A673 (cell line): ENCODE data around the gene TASOR2. TPM values are rescaled to one million over a fixed set of nuclear protein-coding genes. Genes with fewer than 3 reads are reported as not detected.

Experiments
- BruUV-seq: library from RNA; stranded (reverse); fragments of 400-500 nt; replicated peaks from 2 replicates; lab custom pipeline; 2021; lab: Mats Ljungman, UMichigan
- CTCF ChIA-PET: fragments of 300-600 bp; sonication (Branson Sonifier 250); formaldehyde crosslinking; loops from one replicate; lab custom pipeline; 2022; ENCODE audit warnings: antibody characterized with exemption; lab: Charles Lee
- POLR2A ChIA-PET: fragments of 300-600 bp; sonication (Branson Sonifier 250); formaldehyde crosslinking; loops from one replicate; lab custom pipeline; 2022; ENCODE audit warnings: antibody characterized with exemption; ENCODE audit not compliant: low non-redundant PET; lab: Charles Lee
- DNase-seq: peaks from one replicate; pipeline ENCODE4 v3.0.0-alpha.2; 2015; ENCODE audit warnings: low spot score
- H3K27ac ChIP-seq: fragments of 200-600 bp; sonication (generic); 2 replicates; pipeline ENCODE4 v1.5.1; 2016; ENCODE audit warnings: mixed run types, low read depth, mild to moderate bottlenecking, mixed read lengths, antibody characterized with exemption, low read length; ENCODE audit not compliant: poor library complexity, severe bottlenecking
- H3K27me3 ChIP-seq: fragments of 200-600 bp; sonication (generic); replicated peaks from 2 replicates; pipeline ENCODE4 v1.6.1; 2017; ENCODE audit warnings: mixed run types, low read depth, mild to moderate bottlenecking, mixed read lengths, antibody characterized with exemption, low read length; ENCODE audit not compliant: insufficient read depth, poor library complexity
- H3K36me3 ChIP-seq: fragments of 200-600 bp; sonication (generic); 2 replicates; pipeline ENCODE4 v1.6.1; 2016; ENCODE audit warnings: mixed run types, mild to moderate bottlenecking, mixed read lengths, antibody characterized with exemption, low read length; ENCODE audit not compliant: insufficient read depth, poor library complexity, severe bottlenecking
- H3K4me1 ChIP-seq: fragments of 200-600 bp; sonication (generic); 2 replicates; pipeline ENCODE4 v1.6.1; 2017; ENCODE audit warnings: mixed run types, mild to moderate bottlenecking, mixed read lengths, antibody characterized with exemption, low read length; ENCODE audit not compliant: insufficient read depth, poor library complexity, severe bottlenecking
- H3K4me3 ChIP-seq: fragments of 200-600 bp; sonication (generic); 2 replicates; pipeline ENCODE4 v1.5.1; 2016; ENCODE audit warnings: low read depth, mixed run types, mild to moderate bottlenecking, mixed read lengths, low read length; ENCODE audit not compliant: poor library complexity, severe bottlenecking
- H3K9me3 ChIP-seq: fragments of 200-600 bp; sonication (generic); 2 replicates; pipeline ENCODE4 v1.6.1; 2016; ENCODE audit warnings: mixed run types, low read depth, mild to moderate bottlenecking, mixed read lengths, antibody characterized with exemption, low read length; ENCODE audit not compliant: poor library complexity, severe bottlenecking
- CTCF ChIP-seq: fragments of 300-800, 200-600 bp; sonication (generic); conservative IDR thresholded peaks from 2 replicates; pipeline ENCODE4 v1.5.1; 2017; ENCODE audit warnings: low read depth, mild to moderate bottlenecking, antibody characterized with exemption, low read length, moderate library complexity, mixed read lengths
- EZH2 ChIP-seq: fragments of 200-600 bp; sonication (generic); IDR thresholded peaks from 2 replicates; pipeline ENCODE4 v1.6.1; 2017; ENCODE audit warnings: borderline replicate concordance, low read depth, mild to moderate bottlenecking, mixed read lengths, antibody characterized with exemption, low read length; ENCODE audit not compliant: poor library complexity, severe bottlenecking
- intact Hi-C: fragments of 100-400 bp; cut with micrococcal nuclease; formaldehyde crosslinking; loops from one replicate; pipeline ENCODE4 v1.10.0; 2022; ENCODE audit not compliant: unreplicated experiment
- total RNA-seq: library from RNA; stranded (reverse); gene quantifications from 2 replicates; pipeline ENCODE4 v1.2.3, GENCODE V29; 2021

The TASOR2 gene
- total RNA-seq, 1 experiment from 2014 or later, result 94.5 TPM

DNA sequence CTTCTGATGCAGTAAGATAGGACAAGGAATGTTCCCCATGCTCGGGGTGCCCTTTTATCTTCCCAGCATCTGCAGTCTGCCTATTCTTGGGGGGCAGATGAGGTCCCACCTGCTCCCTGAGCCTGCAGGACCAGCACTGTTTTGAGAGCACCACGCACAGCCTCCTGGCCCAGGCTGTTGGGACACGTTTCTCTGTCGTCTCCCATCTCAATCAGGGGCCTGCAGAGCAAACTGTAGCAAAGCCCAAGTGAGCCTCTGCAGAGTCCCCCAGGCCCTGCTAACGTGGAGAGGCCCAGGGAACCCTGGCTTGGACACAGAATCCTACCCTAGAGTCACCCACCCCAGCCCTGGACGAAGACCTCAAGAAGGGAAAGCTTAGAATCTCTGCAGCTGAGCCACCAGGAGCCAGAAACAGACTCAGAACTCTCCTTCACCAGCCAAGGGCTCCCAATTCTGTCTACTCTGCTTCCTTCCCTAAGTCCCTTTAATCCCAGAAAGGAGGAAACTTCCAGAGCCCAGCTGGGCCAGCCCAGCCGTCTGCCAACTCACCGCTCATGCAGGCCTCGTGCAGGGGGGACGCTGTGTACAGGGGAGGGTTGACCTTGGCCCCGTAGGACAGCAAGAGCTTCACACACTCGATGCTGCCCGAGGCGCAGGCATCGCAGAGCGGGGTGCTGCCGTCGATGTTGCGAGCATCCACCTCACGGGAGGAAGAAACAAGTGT is 33.8 kb upstream of the TASOR2 start:
- Histone ChIP-seq H3K9me3 (no peaks in the 10 kb centered on the region), H3K4me3 (no peak overlapping the region), H3K4me1 (no peaks in the 10 kb centered on the region), H3K27me3 (no peaks in the 10 kb centered on the region), H3K27ac (no peak overlapping the region), H3K36me3 (no peaks in the 10 kb centered on the region)
- ChIA-PET POLR2A (no interaction called here), CTCF (interaction anchor here (0.5 kb wide), 1 partner anchor 21 kb away, joined by 4 read pairs; no protein-coding TSS in a partner anchor)
- BruUV-seq, result no TSS peak
- no peak for DNase-seq
- TF ChIP-seq EZH2 (no peak), CTCF (no peak)
- intact Hi-C loops, result no loop called here

DNA sequence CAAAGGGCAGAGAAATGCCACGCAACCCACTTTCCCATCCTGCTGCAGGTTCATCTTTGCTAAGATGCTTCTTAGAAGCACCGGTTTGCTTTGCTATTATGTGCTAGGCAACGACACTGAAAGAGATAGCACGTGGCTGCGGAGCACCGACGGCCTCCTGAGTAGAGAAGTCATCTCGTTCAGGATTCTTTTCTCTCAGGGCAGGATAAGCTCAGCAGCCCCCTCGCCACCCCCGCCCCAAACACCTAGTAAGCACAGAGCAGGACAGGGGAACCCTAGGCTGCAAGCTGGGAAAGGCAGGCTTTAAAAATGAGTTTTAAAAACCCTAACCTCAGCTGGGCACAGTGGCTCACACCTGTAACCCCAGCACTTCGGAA is 33.3 kb upstream of the TASOR2 start:
- no peak for TF ChIP-seq EZH2
- TF ChIP-seq CTCF, result no peak
- POLR2A ChIA-PET, result no interaction called here
- Histone ChIP-seq H3K9me3 (no peaks in the 10 kb centered on the region), H3K4me1 (no peaks in the 10 kb centered on the region), H3K27me3 (no peaks in the 10 kb centered on the region), H3K36me3 (no peaks in the 10 kb centered on the region), H3K4me3 (no peak overlapping the region), H3K27ac (no peak overlapping the region)
- no TSS peak for BruUV-seq
- intact Hi-C loops, result no loop called here
- no peak for DNase-seq
- CTCF ChIA-PET, result interaction anchor here (0.5 kb wide), 1 partner anchor 22 kb away, joined by 4 read pairs; no protein-coding TSS in a partner anchor

GRCh38 chr10:5652746-5653145 is 31.9 kb upstream of the TASOR2 start:
- no peak overlapping the region for H3K4me3 ChIP-seq

More at GRCh38 chr10:5652746-5653145, 31.9 kb upstream of the TASOR2 start:
- Histone ChIP-seq H3K36me3 (no peaks in the 10 kb centered on the region), H3K9me3 (no peaks in the 10 kb centered on the region), H3K27me3 (no peaks in the 10 kb centered on the region), H3K4me1 (no peaks in the 10 kb centered on the region), H3K27ac (no peak overlapping the region)
- no peak for DNase-seq
- ChIA-PET CTCF (no interaction called here), POLR2A (no interaction called here)
- no peak for TF ChIP-seq EZH2
- intact Hi-C loops, result no loop called here
- no TSS peak for BruUV-seq
